SK-N-SH (cell line): ENCODE measurements around the gene ORC1. TPM values are rescaled to one million over a fixed set of nuclear protein-coding genes. Genes with fewer than 3 reads are reported as not detected.

Experiments used
- CTCF ChIA-PET: fragments of 300-600, 350-600 bp; formaldehyde crosslinking; extraction: SDS; loops from one replicate; lab custom pipeline; 2021; lab: Yijun Ruan, JAX
- POLR2A ChIA-PET: fragments of 350-600 bp; sonication (Branson Sonifier 250); formaldehyde crosslinking; extraction: SDS; loops from one replicate; lab custom pipeline; 2020; ENCODE audit warnings: antibody characterized with exemption, inconsistent platforms; lab: Yijun Ruan, JAX
- DNase-seq: peaks from one replicate; pipeline ENCODE4 v3.0.0; 2012
- H2AFZ ChIP-seq: fragments of 200-600 bp; sonication (generic); 2 replicates; pipeline ENCODE4 v1.8.1; 2016; ENCODE audit warnings: antibody characterized with exemption, mild to moderate bottlenecking, low read depth
- H3F3A ChIP-seq: fragments of 200-600 bp; sonication (generic); replicated peaks from 2 replicates; pipeline ENCODE3; 2016; ENCODE audit warnings: antibody characterized with exemption, mild to moderate bottlenecking; ENCODE audit not compliant: insufficient read depth
- H3K27ac ChIP-seq, 2 experiments: fragments of 200-500 bp in 1 of 2; fragments of 200-600 bp in 1 of 2; sonication (Bioruptor generic) in 1 of 2; sonication (generic), shearing (Covaris generic) in 1 of 2; 2 replicates each; pipeline versions ENCODE4 v1.5.1 to v1.6.1; 2014 to 2016; ENCODE audit warnings: low read depth in 2 of 2, inconsistent platforms in 1 of 2, low read length in 1 of 2, mild to moderate bottlenecking in 1 of 2, mixed read lengths in 1 of 2
- H3K27me3 ChIP-seq: fragments of 200-600 bp; sonication (generic), shearing (Covaris generic); 2 replicates; pipeline ENCODE4 v1.6.1; 2016; ENCODE audit warnings: mixed run types; ENCODE audit not compliant: insufficient read depth
- H3K36me3 ChIP-seq, 2 experiments: fragments of 200-500 bp in 1 of 2; fragments of 200-600 bp in 1 of 2; sonication (Bioruptor generic) in 1 of 2; sonication (generic) in 1 of 2; replicated peaks in 1 of 2; 2 replicates each; pipeline versions ENCODE3 to v1.5.1; 2014 to 2016; ENCODE audit warnings: low read length in 1 of 2, mild to moderate bottlenecking in 1 of 2; ENCODE audit not compliant: insufficient read depth in 2 of 2, control insufficient read depth in 1 of 2
- H3K4me1 ChIP-seq, 2 experiments: fragments of 200-500 bp in 1 of 2; fragments of 200-600 bp in 1 of 2; sonication (Bioruptor generic) in 1 of 2; sonication (generic), shearing (Covaris generic) in 1 of 2; 2 replicates each; pipeline versions ENCODE4 v1.5.1 to v1.6.1; 2014 to 2016; ENCODE audit warnings: low read depth in 1 of 2, low read length in 1 of 2, mixed run types in 1 of 2; ENCODE audit not compliant: insufficient read depth in 2 of 2, control insufficient read depth in 1 of 2
- H3K4me2 ChIP-seq: fragments of 200-600 bp; sonication (generic), shearing (Covaris generic); 2 replicates; pipeline ENCODE4 v1.6.1; 2017; ENCODE audit warnings: mixed run types
- H3K4me3 ChIP-seq, 2 experiments: fragments of 200-500 bp in 1 of 2; fragments of 200-600 bp in 1 of 2; sonication (Bioruptor generic) in 1 of 2; sonication (generic), shearing (Covaris generic) in 1 of 2; 2 replicates each; pipeline versions ENCODE4 v1.5.1 to v1.8.1; 2014 to 2016; ENCODE audit warnings: low read depth in 2 of 2, inconsistent platforms in 1 of 2, low read length in 1 of 2, mild to moderate bottlenecking in 1 of 2, mixed read lengths in 1 of 2, moderate library complexity in 1 of 2
- H3K79me2 ChIP-seq: fragments of 200-600 bp; sonication (generic); 2 replicates; pipeline ENCODE4 v1.8.1; 2017; ENCODE audit warnings: mild to moderate bottlenecking; ENCODE audit not compliant: insufficient read depth
- H3K9ac ChIP-seq: fragments of 200-600 bp; sonication (generic); 2 replicates; pipeline ENCODE4 v1.6.1; 2017; ENCODE audit warnings: mixed run types
- H3K9me2 ChIP-seq: fragments of 200-600 bp; sonication (generic); 2 replicates; pipeline ENCODE4 v1.6.1; 2017; ENCODE audit warnings: mixed run types
- H3K9me3 ChIP-seq: fragments of 200-600 bp; sonication (generic); 2 replicates; pipeline ENCODE4 v1.6.1; 2017; ENCODE audit warnings: mixed run types, mild to moderate bottlenecking, moderate library complexity
- H4K20me1 ChIP-seq: fragments of 200-600 bp; sonication (generic); 2 replicates; pipeline ENCODE4 v1.6.1; 2017; ENCODE audit warnings: mild to moderate bottlenecking, mixed run types; ENCODE audit not compliant: insufficient read depth
- CHD2 ChIP-seq: fragments of 150-350 bp; IDR thresholded peaks from 2 replicates; pipeline ENCODE4 v1.6.1; 2018; ENCODE audit warnings: low read length; ENCODE audit not compliant: partially characterized antibody
- EP300 ChIP-seq, 2 experiments: IDR thresholded peaks; 2 replicates each; pipeline versions ENCODE4 v1.4.0 to v1.6.1; 2012; ENCODE audit warnings: borderline replicate concordance in 1 of 2, low read depth in 1 of 2, low read length in 1 of 2
- MXI1 ChIP-seq: IDR thresholded peaks from 2 replicates; pipeline ENCODE4 v1.6.1; 2012; ENCODE audit warnings: mild to moderate bottlenecking, low read depth, low read length, improper control_type of control experiment
- NRF1 ChIP-seq: IDR thresholded peaks from 2 replicates; pipeline ENCODE4 v1.6.1; 2012; ENCODE audit warnings: low read depth, mild to moderate bottlenecking, low read length
- RXRA ChIP-seq: IDR thresholded peaks from 2 replicates; pipeline ENCODE4 v1.4.0; 2012; ENCODE audit warnings: low read depth, mild to moderate bottlenecking, borderline replicate concordance
- SMC3 ChIP-seq: IDR thresholded peaks from 2 replicates; pipeline ENCODE4 v1.6.1; 2012; ENCODE audit warnings: low read depth, low read length, improper control_type of control experiment
- TCF12 ChIP-seq: IDR thresholded peaks from 2 replicates; pipeline ENCODE4 v1.4.0; 2012
- TEAD4 ChIP-seq: IDR thresholded peaks from 2 replicates; pipeline ENCODE4 v1.4.0; 2012; ENCODE audit warnings: mild to moderate bottlenecking, borderline replicate concordance; ENCODE audit not compliant: insufficient read depth
- USF2 ChIP-seq: fragments of 150-350 bp; IDR thresholded peaks from 2 replicates; pipeline ENCODE4 v1.6.1; 2017; ENCODE audit warnings: antibody characterized with exemption, low read length, low read depth, borderline replicate concordance
- WGBS: methylation state at CpG from one replicate; pipeline ENCODE4 v1.1.6; 2017; ENCODE audit warnings: low lambda C conversion rate; 5-methylcytosine and 5-hydroxymethylcytosine counted together
- polyA plus RNA-seq, 3 experiments: library from polyadenylated mRNA; depleted of rRNA; stranded (reverse); fragments of >200 nt; gene quantifications; 2 replicates each; pipeline ENCODE4 v1.2.3, GENCODE V29; 2012
- TF ChIP-seq, protein P1 (sequence below): fragments of 200-600 bp; sonication (generic); IDR thresholded peaks from 2 replicates; pipeline ENCODE4 v1.6.1; 2017; ENCODE audit warnings: antibody characterized with exemption, mild to moderate bottlenecking, moderate library complexity
- TF ChIP-seq, protein P2 (sequence below): IDR thresholded peaks from 2 replicates; pipeline ENCODE4 v1.4.0; 2012; ENCODE audit warnings: low read depth, borderline replicate concordance
- TF ChIP-seq, protein P3 (sequence below): IDR thresholded peaks from 2 replicates; pipeline ENCODE4 v1.4.0; 2012; ENCODE audit warnings: low read depth, borderline replicate concordance

Gene ORC1
- polyA plus RNA-seq, 1 of the 3 experiments (the other 2 are of a cell fraction): 5.2 TPM

DNA sequence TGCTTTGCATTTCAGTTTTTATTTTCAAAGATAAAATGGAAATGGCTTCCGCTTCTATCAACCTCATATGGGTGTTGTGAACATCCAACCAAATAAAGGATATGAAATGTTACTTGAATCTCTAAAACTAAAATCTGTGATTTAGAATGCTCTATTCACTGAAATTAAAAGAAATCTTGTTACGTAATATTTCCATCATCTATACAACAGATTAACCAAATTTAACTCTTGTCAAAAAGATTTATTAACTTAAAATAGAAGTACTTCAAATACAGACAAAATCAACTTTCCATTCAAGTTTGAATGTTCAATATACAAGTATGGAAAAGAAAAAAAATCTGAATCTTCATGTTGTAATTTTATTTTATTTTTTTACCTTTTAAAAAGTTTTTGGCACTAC is 18.8 kb upstream of the ORC1 start:
- Histone ChIP-seq H3K4me1 (peaks cover 0 to 8% of the 10 kb centered on the region in 2 experiments; a peak in 2 of 4 replicates), H3K9me3 (no peaks in the 10 kb centered on the region), H3K36me3 (peaks cover 50 to 63% of the 10 kb centered on the region in 2 experiments)
- CTCF ChIA-PET: no interaction called here
- TF ChIP-seq CHD2: no peak
- no peak for TF ChIP-seq EP300 (IDR thresholded peaks at IDR 0.05; ENCODE audit: borderline replicate concordance in 1 of 2, low read depth in 1 of 2, low read length in 1 of 2)
- TF ChIP-seq, protein P1, sequence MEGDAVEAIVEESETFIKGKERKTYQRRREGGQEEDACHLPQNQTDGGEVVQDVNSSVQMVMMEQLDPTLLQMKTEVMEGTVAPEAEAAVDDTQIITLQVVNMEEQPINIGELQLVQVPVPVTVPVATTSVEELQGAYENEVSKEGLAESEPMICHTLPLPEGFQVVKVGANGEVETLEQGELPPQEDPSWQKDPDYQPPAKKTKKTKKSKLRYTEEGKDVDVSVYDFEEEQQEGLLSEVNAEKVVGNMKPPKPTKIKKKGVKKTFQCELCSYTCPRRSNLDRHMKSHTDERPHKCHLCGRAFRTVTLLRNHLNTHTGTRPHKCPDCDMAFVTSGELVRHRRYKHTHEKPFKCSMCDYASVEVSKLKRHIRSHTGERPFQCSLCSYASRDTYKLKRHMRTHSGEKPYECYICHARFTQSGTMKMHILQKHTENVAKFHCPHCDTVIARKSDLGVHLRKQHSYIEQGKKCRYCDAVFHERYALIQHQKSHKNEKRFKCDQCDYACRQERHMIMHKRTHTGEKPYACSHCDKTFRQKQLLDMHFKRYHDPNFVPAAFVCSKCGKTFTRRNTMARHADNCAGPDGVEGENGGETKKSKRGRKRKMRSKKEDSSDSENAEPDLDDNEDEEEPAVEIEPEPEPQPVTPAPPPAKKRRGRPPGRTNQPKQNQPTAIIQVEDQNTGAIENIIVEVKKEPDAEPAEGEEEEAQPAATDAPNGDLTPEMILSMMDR: no peak
- TF ChIP-seq, all 33 proteins: peak for 0
- Histone ChIP-seq H4K20me1 (no peaks in the 10 kb centered on the region), H3K4me3 (no peak overlapping the region), H3K4me2 (no peak overlapping the region), H2AFZ (no peak overlapping the region), H3K27me3 (no peaks in the 10 kb centered on the region), H3K9ac (no peak overlapping the region), H3K79me2 (no peaks in the 10 kb centered on the region), H3F3A (peaks cover 17% of the 10 kb centered on the region), H3K9me2 (no peaks in the 10 kb centered on the region), H3K27ac (no peak overlapping the region)
- POLR2A ChIA-PET: no interaction called here
- WGBS: 98% methylated on average over 2 of the region's 2 CpGs
- DNase-seq: no peak

DNA sequence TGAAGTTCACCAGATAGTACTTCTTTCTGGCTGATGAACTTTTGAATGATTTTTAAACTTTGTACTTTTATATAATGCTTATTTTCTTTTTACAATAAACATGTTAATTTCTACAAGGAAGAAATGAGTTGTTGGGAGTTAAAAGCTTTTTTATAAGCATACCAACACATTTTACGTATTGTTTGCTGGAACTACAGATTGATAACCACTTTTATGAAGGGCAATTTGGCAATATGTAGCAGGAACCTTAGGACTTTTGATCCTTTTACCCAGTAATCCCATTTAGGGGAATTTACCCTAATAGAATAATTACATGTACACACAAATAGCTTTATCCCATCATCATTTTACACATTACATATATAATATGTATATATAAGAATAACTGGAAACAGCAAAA is 16.5 kb upstream of the ORC1 start:
- H3K9me3 ChIP-seq: no peaks in the 10 kb centered on the region
- no peaks in the 10 kb centered on the region for H3K9me2 ChIP-seq
- H3K4me2 ChIP-seq: no peak overlapping the region
- no peak for DNase-seq
- H3K36me3 ChIP-seq: peaks cover 70 to 80% of the 10 kb centered on the region in 2 experiments
- no peak overlapping the region for H2AFZ ChIP-seq
- no peaks in the 10 kb centered on the region for H4K20me1 ChIP-seq
- POLR2A ChIA-PET: interaction anchor here (0.5 kb wide), 1 partner anchor 70 kb away, joined by 5 read pairs; no protein-coding TSS in a partner anchor
- CTCF ChIA-PET: no interaction called here
- H3K9ac ChIP-seq: no peak overlapping the region
- peaks cover 10% of the 10 kb centered on the region for H3F3A ChIP-seq
- peaks cover 0 to 8% of the 10 kb centered on the region in 2 experiments; a peak in 1 of 4 replicates for H3K4me1 ChIP-seq
- H3K79me2 ChIP-seq: no peaks in the 10 kb centered on the region
- no peaks in the 10 kb centered on the region for H3K27me3 ChIP-seq
- no peak overlapping the region for H3K27ac ChIP-seq
- H3K4me3 ChIP-seq: no peak overlapping the region
- no peak for TF ChIP-seq RXRA
- 100% methylated on average over 1 of the region's 1 CpG for WGBS

DNA sequence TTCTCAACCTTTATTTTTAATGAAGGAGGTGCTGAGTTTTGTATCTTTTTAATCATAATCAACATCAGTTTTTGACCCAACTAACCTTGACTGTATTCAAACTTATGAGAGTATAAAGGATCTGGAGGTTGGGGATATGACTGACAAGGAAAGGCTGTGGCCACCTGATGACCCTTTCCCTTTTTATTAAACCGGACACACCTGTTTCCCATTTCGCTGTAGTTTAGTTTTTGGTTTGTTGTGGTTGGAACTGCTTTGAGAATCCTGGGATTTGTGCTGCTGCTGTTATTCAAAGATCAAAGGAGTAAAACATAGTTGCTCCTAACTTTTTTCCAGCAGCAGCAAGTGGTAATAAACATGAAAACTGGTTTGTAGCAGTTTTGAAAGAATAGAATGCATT is 12.6 kb upstream of the ORC1 start:
- Histone ChIP-seq H3K4me1 (no peaks in the 10 kb centered on the region), H3F3A (peaks cover 12% of the 10 kb centered on the region), H3K36me3 (peaks cover 83 to 95% of the 10 kb centered on the region in 2 experiments), H2AFZ (no peak overlapping the region), H3K4me3 (no peak overlapping the region), H4K20me1 (no peaks in the 10 kb centered on the region), H3K79me2 (no peaks in the 10 kb centered on the region), H3K9ac (no peak overlapping the region), H3K4me2 (no peak overlapping the region), H3K27ac (no peak overlapping the region), H3K27me3 (no peaks in the 10 kb centered on the region), H3K9me2 (no peaks in the 10 kb centered on the region), H3K9me3 (no peaks in the 10 kb centered on the region)
- WGBS: 98% methylated on average over 2 of the region's 2 CpGs
- POLR2A ChIA-PET: no interaction called here
- CTCF ChIA-PET: no interaction called here
- DNase-seq: no peak
- no peak for TF ChIP-seq SMC3
- TF ChIP-seq TCF12: no peak
- TF ChIP-seq, protein P1: no peak
- TF ChIP-seq USF2: no peak
- no peak for TF ChIP-seq MXI1
- no peak for TF ChIP-seq CHD2
- TF ChIP-seq TEAD4: no peak
- TF ChIP-seq, protein P2, sequence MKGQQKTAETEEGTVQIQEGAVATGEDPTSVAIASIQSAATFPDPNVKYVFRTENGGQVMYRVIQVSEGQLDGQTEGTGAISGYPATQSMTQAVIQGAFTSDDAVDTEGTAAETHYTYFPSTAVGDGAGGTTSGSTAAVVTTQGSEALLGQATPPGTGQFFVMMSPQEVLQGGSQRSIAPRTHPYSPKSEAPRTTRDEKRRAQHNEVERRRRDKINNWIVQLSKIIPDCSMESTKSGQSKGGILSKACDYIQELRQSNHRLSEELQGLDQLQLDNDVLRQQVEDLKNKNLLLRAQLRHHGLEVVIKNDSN: no peak
- no peak for TF ChIP-seq EP300 (IDR thresholded peaks at IDR 0.05; ENCODE audit: borderline replicate concordance in 1 of 2, low read depth in 1 of 2, low read length in 1 of 2)
- TF ChIP-seq NRF1: no peak
- TF ChIP-seq, protein P3, sequence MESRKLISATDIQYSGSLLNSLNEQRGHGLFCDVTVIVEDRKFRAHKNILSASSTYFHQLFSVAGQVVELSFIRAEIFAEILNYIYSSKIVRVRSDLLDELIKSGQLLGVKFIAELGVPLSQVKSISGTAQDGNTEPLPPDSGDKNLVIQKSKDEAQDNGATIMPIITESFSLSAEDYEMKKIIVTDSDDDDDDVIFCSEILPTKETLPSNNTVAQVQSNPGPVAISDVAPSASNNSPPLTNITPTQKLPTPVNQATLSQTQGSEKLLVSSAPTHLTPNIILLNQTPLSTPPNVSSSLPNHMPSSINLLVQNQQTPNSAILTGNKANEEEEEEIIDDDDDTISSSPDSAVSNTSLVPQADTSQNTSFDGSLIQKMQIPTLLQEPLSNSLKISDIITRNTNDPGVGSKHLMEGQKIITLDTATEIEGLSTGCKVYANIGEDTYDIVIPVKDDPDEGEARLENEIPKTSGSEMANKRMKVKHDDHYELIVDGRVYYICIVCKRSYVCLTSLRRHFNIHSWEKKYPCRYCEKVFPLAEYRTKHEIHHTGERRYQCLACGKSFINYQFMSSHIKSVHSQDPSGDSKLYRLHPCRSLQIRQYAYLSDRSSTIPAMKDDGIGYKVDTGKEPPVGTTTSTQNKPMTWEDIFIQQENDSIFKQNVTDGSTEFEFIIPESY: no peak
